Heart left ventricle (tissue), 16 donors: ENCODE data around the gene RNASE4. TPM values are rescaled to one million over a fixed set of nuclear protein-coding genes. Genes with fewer than 3 reads are reported as not detected.

ENCODE experiments used
- ATAC-seq, 4 donors: fragments of 200-7000 bp; cut with Tn5 transposase; one replicate each; pipeline ENCODE4 v1.9.1; 2020 to 2022; ENCODE audit warnings: moderate library complexity in 4 of 4, mild to moderate bottlenecking in 3 of 4, moderate number of reproducible peaks in 1 of 4
- DNase-seq, 5 donors: peaks; one replicate each; pipeline ENCODE4 v3.0.0-alpha.2; 2020
- H3K27ac ChIP-seq, 12 donors: fragments of 200-600 bp; sonication (generic) in 4 of 12; one replicate each; pipeline versions ENCODE4 v1.5.0 to v1.8.0; 2016 to 2022; ENCODE audit warnings: mild to moderate bottlenecking in 2 of 12
- H3K27me3 ChIP-seq, 9 donors: fragments of 200-600 bp; sonication (generic) in 2 of 9; one replicate each; pipeline versions ENCODE4 v1.5.1 to v1.8.0; 2016 to 2022; ENCODE audit warnings: mild to moderate bottlenecking in 3 of 9
- H3K36me3 ChIP-seq, 9 donors: fragments of 200-600 bp; sonication (generic) in 2 of 9; one replicate each; pipeline versions ENCODE4 v1.5.0 to v1.8.0; 2018 to 2022; ENCODE audit warnings: mild to moderate bottlenecking in 2 of 9
- H3K4me1 ChIP-seq, 12 donors: fragments of 200-600 bp; sonication (generic) in 4 of 12; one replicate each; pipeline versions ENCODE4 v1.5.0 to v1.8.0; 2016 to 2022; ENCODE audit warnings: mild to moderate bottlenecking in 3 of 12
- H3K4me3 ChIP-seq, 12 donors: fragments of 200-600 bp; sonication (generic) in 4 of 12; one replicate each; pipeline versions ENCODE4 v1.5.0 to v1.8.0; 2017 to 2022; ENCODE audit warnings: mild to moderate bottlenecking in 9 of 12, moderate library complexity in 4 of 12
- H3K9me3 ChIP-seq, 12 donors: fragments of 200-600 bp; sonication (generic) in 4 of 12; one replicate each; pipeline versions ENCODE4 v1.5.0 to v1.8.0; 2016 to 2022; ENCODE audit warnings: mild to moderate bottlenecking in 1 of 12
- POLR2A ChIP-seq, 2 donors: fragments of 450-650 bp; IDR thresholded peaks; one replicate each; pipeline ENCODE4 v1.6.1; 2017; ENCODE audit warnings: antibody characterized with exemption in 2 of 2, mild to moderate bottlenecking in 2 of 2, moderate library complexity in 2 of 2
- WGBS, 4 donors: extraction: QIAGEN DNeasy Blood & Tissue Kit in 2 of 4; methylation state at CpG; one replicate each; pipeline versions ENCODE4 v1.1.5 to v1.1.7; 2013 to 2018; 5-methylcytosine and 5-hydroxymethylcytosine counted together
- intact Hi-C, 10 donors: fragments of 100-400 bp; cut with DNase I; formaldehyde crosslinking; loops; one replicate each; pipeline versions ENCODE4 v1.11.1 to v1.14.2; 2022
- polyA plus RNA-seq, 2 donors: library from polyadenylated mRNA; stranded (reverse); fragments of 200-250 nt; gene quantifications; one replicate each; pipeline ENCODE4 v1.2.3, GENCODE V29; 2013
- total RNA-seq, 9 donors: library from RNA; depleted of rRNA in 2 of 9; stranded (reverse); fragments of >200 nt in 2 of 9; fragmentation: NEBNext Ultra II Directional in 3 of 9; extraction: Animal tissue kit (Norgen Biotek cat#: 25700) in 3 of 9; gene quantifications; one replicate each; pipeline versions ENCODE4 v1.1.0 to v1.2.4, GENCODE V29; 2016 to 2023
- TF ChIP-seq, protein P1 (sequence below), 12 donors: fragments of 200-600 bp; sonication (generic) in 4 of 12; IDR thresholded peaks; one replicate each; pipeline versions ENCODE4 v1.5.0 to v1.8.0; 2018 to 2022; ENCODE audit warnings: antibody characterized with exemption in 12 of 12, mild to moderate bottlenecking in 5 of 12
- donor health status: ischemic (EF 13 %, LVEDD 7.1; RV severe dilation, severe dysfunction).
- donor health status: healthy with polysubstance abuse.
- donor health status: DM: no; HTN: yes; CAD: no.
- donor health status: DM: no; HTN: no; CAD: no.
- donor health status: ischemic (EF 25% LVEDD 6.9; RV normal size, moderate dysfunction).
- donor health status: ischemic (EF 25% LVEDD 5.7; RV mildly dilated, moderate dysfunction).
- donor health status: healthy.
- donor health status: DM: yes; HTN: yes; CAD: no.
- donor health status: ischemic (EF 35%, LVEDD 5.7; RV mildly dilated, moderate dysfunction).
- donor health status: nonischemic (EF 11% LVEDD 7.7; RV severe dilation, severe dysfunction).
- donor health status: DM: yes; HTN: yes; CAD: no.
- donor health status: PGD.
- donor health status: ischemic (EF 29% LVEDD 5.4; RV normal size, mild dysfunction).
- donor health status: nonischemic (EF 23%, LVEDD 6.1; RV moderate dilation, normal function).

The RNASE4 gene
- total and polyA plus RNA-seq, 11 donors = 4.7 to 22.2 (median 8.2) TPM

DNA sequence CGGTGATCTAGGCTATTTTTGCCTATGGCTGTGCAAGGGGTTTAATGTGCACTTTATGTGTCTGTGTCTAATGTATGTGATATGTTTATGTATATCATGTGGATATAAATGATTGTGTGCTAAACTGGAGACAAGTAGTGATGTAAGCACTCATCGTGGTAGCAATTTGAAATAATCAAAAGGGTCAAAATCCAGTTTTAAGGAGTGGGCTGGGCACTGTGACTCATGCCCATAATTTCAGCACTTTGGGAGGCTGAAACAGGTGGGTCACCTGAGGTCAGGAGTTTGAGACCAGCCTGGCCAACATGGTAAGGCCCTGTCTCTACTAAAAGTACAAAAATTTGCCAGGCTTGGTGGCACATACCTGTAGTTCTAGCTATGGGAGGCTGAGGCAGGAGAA lies 64.1 kb downstream of the RNASE4 start:
- no peaks in the 10 kb centered on the region for H3K27me3 ChIP-seq
- TF ChIP-seq POLR2A (IDR thresholded peaks at IDR 0.05) = no peak
- TF ChIP-seq, protein P1, sequence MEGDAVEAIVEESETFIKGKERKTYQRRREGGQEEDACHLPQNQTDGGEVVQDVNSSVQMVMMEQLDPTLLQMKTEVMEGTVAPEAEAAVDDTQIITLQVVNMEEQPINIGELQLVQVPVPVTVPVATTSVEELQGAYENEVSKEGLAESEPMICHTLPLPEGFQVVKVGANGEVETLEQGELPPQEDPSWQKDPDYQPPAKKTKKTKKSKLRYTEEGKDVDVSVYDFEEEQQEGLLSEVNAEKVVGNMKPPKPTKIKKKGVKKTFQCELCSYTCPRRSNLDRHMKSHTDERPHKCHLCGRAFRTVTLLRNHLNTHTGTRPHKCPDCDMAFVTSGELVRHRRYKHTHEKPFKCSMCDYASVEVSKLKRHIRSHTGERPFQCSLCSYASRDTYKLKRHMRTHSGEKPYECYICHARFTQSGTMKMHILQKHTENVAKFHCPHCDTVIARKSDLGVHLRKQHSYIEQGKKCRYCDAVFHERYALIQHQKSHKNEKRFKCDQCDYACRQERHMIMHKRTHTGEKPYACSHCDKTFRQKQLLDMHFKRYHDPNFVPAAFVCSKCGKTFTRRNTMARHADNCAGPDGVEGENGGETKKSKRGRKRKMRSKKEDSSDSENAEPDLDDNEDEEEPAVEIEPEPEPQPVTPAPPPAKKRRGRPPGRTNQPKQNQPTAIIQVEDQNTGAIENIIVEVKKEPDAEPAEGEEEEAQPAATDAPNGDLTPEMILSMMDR (IDR thresholded peaks at IDR 0.05) = no peak
- no peaks in the 10 kb centered on the region for H3K4me1 ChIP-seq
- DNase-seq = no peak
- no peak for ATAC-seq
- peaks cover 0 to 25% (median 4%) of the 10 kb centered on the region in 12 donors for H3K9me3 ChIP-seq
- intact Hi-C loops = no loop called here
- WGBS, 4 donors = 93 to 99% (median 95%) methylated on average over 2 of the region's 2 CpGs
- no peak overlapping the region for H3K4me3 ChIP-seq
- no peaks in the 10 kb centered on the region for H3K36me3 ChIP-seq
- no peak overlapping the region for H3K27ac ChIP-seq

DNA sequence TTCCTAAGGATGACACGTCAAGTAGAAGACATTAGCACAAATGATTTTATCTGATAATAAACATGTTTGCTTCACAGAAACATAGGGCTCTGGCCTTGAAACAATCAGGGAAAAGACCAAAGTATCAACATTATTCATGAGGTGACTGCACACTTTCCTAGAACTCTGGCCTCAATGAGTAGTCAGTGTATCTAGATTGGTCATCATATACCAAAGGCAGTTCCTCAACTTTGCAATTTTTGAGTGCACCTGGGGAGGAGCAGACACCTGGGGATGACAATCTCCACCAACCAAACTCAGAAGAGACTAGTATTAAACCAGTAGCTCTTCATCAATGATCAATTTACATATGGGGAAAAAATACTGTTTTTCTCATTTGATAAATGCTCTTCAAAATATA lies 65.8 kb downstream of the RNASE4 start:
- 86 to 94% (median 91%) methylated on average over 1 of the region's 1 CpG for WGBS, 4 donors
- H3K27ac ChIP-seq = no peak overlapping the region
- TF ChIP-seq, protein P1 (IDR thresholded peaks at IDR 0.05) = no peak
- TF ChIP-seq POLR2A (IDR thresholded peaks at IDR 0.05) = no peak
- peaks cover 0 to 26% (median 4%) of the 10 kb centered on the region in 12 donors for H3K9me3 ChIP-seq
- ATAC-seq (no peak), DNase-seq (no peak)
- H3K4me1 ChIP-seq = peaks cover 0 to 7% (median 0%) of the 10 kb centered on the region in 12 donors
- intact Hi-C loops = loop anchor here in 2 of 10 donors (10.0 kb wide), 2 partner anchors 85 to 105 kb away; no protein-coding TSS in a partner anchor
- no peak overlapping the region for H3K4me3 ChIP-seq
- no peaks in the 10 kb centered on the region for H3K27me3 ChIP-seq
- no peaks in the 10 kb centered on the region for H3K36me3 ChIP-seq

Other genes with a start within 250 kb of the RNASE4 start
- gene KLHL33, start 248.4 kb upstream of the RNASE4 start, total RNA-seq = under 1 TPM; 0.07 to 1.00 (median 0.58) TPM
- under 1 TPM; 0.25 to 0.61 TPM for gene KLHL33, start 248.4 kb upstream of the RNASE4 start, polyA plus RNA-seq
- 10 to 100 TPM; 16.1 to 40.9 (median 18.5) TPM for gene OSGEP, start 229.7 kb upstream of the RNASE4 start, total RNA-seq
- gene OSGEP, start 229.7 kb upstream of the RNASE4 start, polyA plus RNA-seq = 10 to 100 TPM; 21.6 to 30.0 TPM
- 10 to 100 TPM; 60.4 to 92.6 (median 76.4) TPM for gene APEX1, start 229.3 kb upstream of the RNASE4 start, total RNA-seq
- 100 to 1,000 TPM in 1 of 2 donors, 10 to 100 TPM in 1; 47.9 to 109 TPM for gene APEX1, start 229.3 kb upstream of the RNASE4 start, polyA plus RNA-seq
- gene PIP4P1, start 223.1 kb upstream of the RNASE4 start, total RNA-seq = 10 to 100 TPM; 12.3 to 25.3 (median 18.0) TPM
- 10 to 100 TPM; 13.9 to 39.8 TPM for gene PIP4P1, start 223.1 kb upstream of the RNASE4 start, polyA plus RNA-seq
- 10 to 100 TPM in 6 of 9 donors, 1 to 10 TPM in 3; 4.2 to 38.5 (median 10.5) TPM for gene PNP, start 215.2 kb upstream of the RNASE4 start, total RNA-seq
- gene PNP, start 215.2 kb upstream of the RNASE4 start, polyA plus RNA-seq = 10 to 100 TPM in 1 of 2 donors, 1 to 10 TPM in 1; 5.9 to 29.8 TPM
- gene RNASE10, start 179.0 kb upstream of the RNASE4 start, total RNA-seq = under 1 TPM in 5 of 9 donors, not detected in 4; 0.21 to 0.34 (median 0.27) TPM
- gene RNASE10, start 179.0 kb upstream of the RNASE4 start, polyA plus RNA-seq = not detected
- not detected for gene RNASE9, start 123.5 kb upstream of the RNASE4 start, total RNA-seq
- gene RNASE9, start 123.5 kb upstream of the RNASE4 start, polyA plus RNA-seq = not detected
- gene RNASE11, start 96.6 kb upstream of the RNASE4 start, total RNA-seq = not detected
- gene RNASE11, start 96.6 kb upstream of the RNASE4 start, polyA plus RNA-seq = not detected
- not detected for gene RNASE12, start 93.2 kb upstream of the RNASE4 start, total RNA-seq
- not detected for gene RNASE12, start 93.2 kb upstream of the RNASE4 start, polyA plus RNA-seq
- not detected for gene OR6S1, start 42.9 kb upstream of the RNASE4 start, total RNA-seq
- not detected for gene OR6S1, start 42.9 kb upstream of the RNASE4 start, polyA plus RNA-seq
- 1 to 10 TPM; 2.1 to 9.3 (median 4.0) TPM for gene ANG, start 4.2 kb downstream of the RNASE4 start, total RNA-seq
- gene ANG, start 4.2 kb downstream of the RNASE4 start, polyA plus RNA-seq = 1 to 10 TPM; 3.3 to 4.3 TPM
- not detected for gene EDDM3A, start 61.3 kb downstream of the RNASE4 start, total RNA-seq
- not detected for gene EDDM3A, start 61.3 kb downstream of the RNASE4 start, polyA plus RNA-seq
- gene EDDM3B, start 83.8 kb downstream of the RNASE4 start, total RNA-seq = not detected
- gene EDDM3B, start 83.8 kb downstream of the RNASE4 start, polyA plus RNA-seq = not detected
- 10 to 100 TPM in 2 of 9 donors, 1 to 10 TPM in 7; 2.5 to 39.9 (median 5.2) TPM for gene RNASE6, start 96.7 kb downstream of the RNASE4 start, total RNA-seq
- gene RNASE6, start 96.7 kb downstream of the RNASE4 start, polyA plus RNA-seq = 1 to 10 TPM; 1.1 to 6.3 TPM
- gene RNASE1, start 118.3 kb downstream of the RNASE4 start, total RNA-seq = 100 to 1,000 TPM; 127 to 654 (median 294) TPM
- gene RNASE1, start 118.3 kb downstream of the RNASE4 start, polyA plus RNA-seq = 100 to 1,000 TPM; 199 to 242 TPM
- gene RNASE3, start 206.8 kb downstream of the RNASE4 start, total RNA-seq = under 1 TPM in 2 of 9 donors, not detected in 7; 0.38 to 0.61 TPM
- under 1 TPM in 1 of 2 donors, not detected in 1; 0.12 TPM for gene RNASE3, start 206.8 kb downstream of the RNASE4 start, polyA plus RNA-seq